ENCODE results near the gene TMX3. TPM values are rescaled to one million over a fixed set of nuclear protein-coding genes. Genes with fewer than 3 reads are reported as not detected.

The TMX3 gene
- total RNA-seq, 1 donor from 2014 or later: 56.4 TPM

GRCh38 chr18:68667121-68667520, 47.8 kb downstream of the TMX3 start:
- ATAC-seq (no peak), DNase-seq (no peak)
- Histone ChIP-seq H3K27me3 (no peaks in the 10 kb centered on the region), H3K27ac (no peak overlapping the region), H3K4me3 (no peak overlapping the region), H3K36me3 (no peaks in the 10 kb centered on the region), H3K9me3 (no peaks in the 10 kb centered on the region), H3K4me1 (no peaks in the 10 kb centered on the region)
- TF ChIP-seq, protein P1, sequence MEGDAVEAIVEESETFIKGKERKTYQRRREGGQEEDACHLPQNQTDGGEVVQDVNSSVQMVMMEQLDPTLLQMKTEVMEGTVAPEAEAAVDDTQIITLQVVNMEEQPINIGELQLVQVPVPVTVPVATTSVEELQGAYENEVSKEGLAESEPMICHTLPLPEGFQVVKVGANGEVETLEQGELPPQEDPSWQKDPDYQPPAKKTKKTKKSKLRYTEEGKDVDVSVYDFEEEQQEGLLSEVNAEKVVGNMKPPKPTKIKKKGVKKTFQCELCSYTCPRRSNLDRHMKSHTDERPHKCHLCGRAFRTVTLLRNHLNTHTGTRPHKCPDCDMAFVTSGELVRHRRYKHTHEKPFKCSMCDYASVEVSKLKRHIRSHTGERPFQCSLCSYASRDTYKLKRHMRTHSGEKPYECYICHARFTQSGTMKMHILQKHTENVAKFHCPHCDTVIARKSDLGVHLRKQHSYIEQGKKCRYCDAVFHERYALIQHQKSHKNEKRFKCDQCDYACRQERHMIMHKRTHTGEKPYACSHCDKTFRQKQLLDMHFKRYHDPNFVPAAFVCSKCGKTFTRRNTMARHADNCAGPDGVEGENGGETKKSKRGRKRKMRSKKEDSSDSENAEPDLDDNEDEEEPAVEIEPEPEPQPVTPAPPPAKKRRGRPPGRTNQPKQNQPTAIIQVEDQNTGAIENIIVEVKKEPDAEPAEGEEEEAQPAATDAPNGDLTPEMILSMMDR (IDR thresholded peaks at IDR 0.05): no peak
- intact Hi-C loops (cut with DNase I): no loop called here

GRCh38 chr18:68666381-68666780, 48.5 kb downstream of the TMX3 start:
- intact Hi-C loops (cut with DNase I): no loop called here
- Histone ChIP-seq H3K36me3 (no peaks in the 10 kb centered on the region), H3K27me3 (no peaks in the 10 kb centered on the region), H3K9me3 (no peaks in the 10 kb centered on the region), H3K27ac (no peak overlapping the region), H3K4me1 (no peaks in the 10 kb centered on the region), H3K4me3 (no peak overlapping the region)
- TF ChIP-seq, protein P1 (IDR thresholded peaks at IDR 0.05): no peak
- ATAC-seq: no peak
- DNase-seq: no peak

GRCh38 chr18:68665628-68666027, 49.3 kb downstream of the TMX3 start:
- DNase-seq: no peak
- Histone ChIP-seq H3K36me3 (no peaks in the 10 kb centered on the region), H3K9me3 (no peaks in the 10 kb centered on the region), H3K27me3 (no peaks in the 10 kb centered on the region), H3K4me1 (no peaks in the 10 kb centered on the region), H3K4me3 (no peak overlapping the region), H3K27ac (no peak overlapping the region)
- peak; percentile 36 for ATAC-seq
- intact Hi-C loops (cut with DNase I): no loop called here
- TF ChIP-seq, protein P1 (IDR thresholded peaks at IDR 0.05): no peak

DNA sequence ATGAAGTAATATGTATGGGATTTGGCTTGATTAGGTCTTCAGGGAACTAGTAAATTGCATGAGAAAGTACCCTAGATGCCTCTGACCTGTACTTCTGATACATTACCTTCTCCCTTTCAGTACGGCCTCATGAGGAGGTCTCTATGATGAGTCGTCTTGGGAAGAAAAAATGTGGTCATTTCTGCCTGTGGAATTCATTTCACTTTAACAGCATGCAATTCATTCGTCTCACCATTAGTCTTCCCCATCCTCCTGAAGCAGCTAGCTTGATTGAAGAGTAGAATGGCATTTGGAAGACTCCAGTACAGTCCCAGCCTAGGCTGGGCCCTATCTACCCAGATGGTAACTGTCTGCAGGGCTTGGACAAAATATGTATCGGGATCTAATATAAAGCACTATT, 52.2 kb downstream of the TMX3 start:
- TF ChIP-seq, protein P1 (IDR thresholded peaks at IDR 0.05): no peak
- ATAC-seq (no peak), DNase-seq (no peak)
- Histone ChIP-seq H3K36me3 (no peaks in the 10 kb centered on the region), H3K9me3 (no peaks in the 10 kb centered on the region), H3K27me3 (no peaks in the 10 kb centered on the region), H3K27ac (no peak overlapping the region), H3K4me3 (no peak overlapping the region), H3K4me1 (no peaks in the 10 kb centered on the region)
- intact Hi-C loops (cut with DNase I): no loop called here

DNA sequence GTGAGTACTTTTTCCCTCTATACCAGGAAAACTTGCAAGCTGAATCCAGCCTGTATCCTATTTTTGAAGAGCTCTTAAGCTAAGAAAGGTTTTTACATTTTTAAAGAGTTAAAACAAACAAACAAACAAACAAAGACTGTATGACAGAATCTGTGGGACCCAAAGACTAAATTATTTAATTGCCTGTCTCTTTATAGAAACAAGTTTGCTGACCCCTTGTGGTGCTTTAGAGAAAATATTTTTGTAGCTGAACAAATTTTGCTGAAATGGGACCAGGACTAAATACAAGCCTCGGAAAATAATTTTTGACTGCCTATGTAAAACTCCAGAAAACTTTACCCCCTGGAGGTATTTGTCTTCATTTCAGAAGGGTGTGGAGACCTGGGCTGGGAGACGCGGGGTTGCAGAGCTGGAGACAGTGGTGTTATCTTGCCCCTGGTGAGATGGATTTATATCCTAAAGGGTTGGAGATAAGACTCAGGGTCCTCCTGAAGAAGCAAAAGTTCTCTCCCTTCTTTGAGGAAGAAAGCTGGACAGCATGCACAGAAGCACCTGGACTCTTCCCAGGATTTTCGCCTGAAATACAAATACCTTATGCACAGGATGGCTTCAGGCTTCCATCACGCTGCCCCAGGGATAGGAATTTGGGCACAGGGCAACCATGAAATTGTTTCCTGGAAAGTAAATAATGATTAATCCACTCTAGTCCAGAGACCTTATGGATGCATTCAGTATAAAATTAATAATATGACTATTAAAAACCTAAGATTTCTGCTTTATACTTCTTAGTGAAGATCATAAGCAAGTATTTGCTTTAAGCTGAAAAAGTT, 54.3 kb downstream of the TMX3 start:
- ATAC-seq (no peak), DNase-seq (no peak)
- intact Hi-C loops (cut with DNase I): no loop called here

More for the DNA sequence above, 54.3 kb downstream of the TMX3 start:
- no peak overlapping the region for H3K27ac ChIP-seq
- no peaks in the 10 kb centered on the region for H3K27me3 ChIP-seq
- no peaks in the 10 kb centered on the region for H3K4me1 ChIP-seq
- no peak overlapping the region for H3K4me3 ChIP-seq
- no peaks in the 10 kb centered on the region for H3K36me3 ChIP-seq
- no peaks in the 10 kb centered on the region for H3K9me3 ChIP-seq
- TF ChIP-seq, protein P1 (IDR thresholded peaks at IDR 0.05): peak; percentile 63

All from upper lobe of right lung (tissue), 1 donor.